ENCODE results near the gene RPP38.

The RPP38 gene

DNA sequence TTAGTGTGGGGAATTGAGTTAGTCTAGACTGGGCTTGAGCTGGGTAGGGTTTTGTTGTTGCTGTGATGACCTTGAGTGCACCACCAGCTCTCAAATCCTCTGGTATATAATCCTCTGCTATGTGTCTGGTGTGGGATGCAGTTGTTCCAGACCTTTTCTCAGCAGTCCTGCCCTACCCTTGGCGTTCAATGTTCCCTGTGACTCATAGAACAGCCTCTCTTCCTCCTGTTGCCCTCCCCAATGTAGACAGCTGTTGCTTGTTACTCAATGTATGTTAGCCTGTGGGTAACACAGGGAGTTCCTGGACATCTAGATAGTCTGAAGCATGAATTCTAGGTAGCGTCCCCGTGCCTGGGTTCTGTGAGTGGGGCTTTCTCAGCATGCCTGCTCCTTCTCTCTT lies 28.4 kb upstream of the RPP38 start:
- H3K4me2 ChIP-seq (ENCODE audit: low read length) = no peak overlapping the region
- no peak overlapping the region for H3K23ac ChIP-seq (ENCODE audit: low read length)
- peaks cover 6% of the 10 kb centered on the region for H3K9me3 ChIP-seq (ENCODE audit: insufficient read depth, low read depth, low read length)
- H3K4me3 ChIP-seq (ENCODE audit: low read depth, low read length) = no peak overlapping the region
- no CpG with 5 or more reads among the region's 3 CpGs for WGBS (ENCODE audit: extremely low coverage, insufficient coverage, insufficient read length)
- no peak overlapping the region for H3K14ac ChIP-seq (ENCODE audit: low read length)
- H3K18ac ChIP-seq (ENCODE audit: low read length) = no peak overlapping the region
- H3K27ac ChIP-seq (ENCODE audit: low read depth, low read length) = no peak overlapping the region
- H3K36me3 ChIP-seq (ENCODE audit: control insufficient read depth in 1 of 2, insufficient read depth in 2 of 2, low read length in 2 of 2) = no peaks in the 10 kb centered on the region
- H4K8ac ChIP-seq (ENCODE audit: low read depth, low read length) = no peak overlapping the region
- H2BK12ac ChIP-seq (ENCODE audit: low read length) = no peak overlapping the region
- H3K79me1 ChIP-seq (ENCODE audit: low read length) = no peaks in the 10 kb centered on the region
- no peak overlapping the region for H2AK5ac ChIP-seq (ENCODE audit: low read length)
- no peaks in the 10 kb centered on the region for H3K79me2 ChIP-seq (ENCODE audit: control insufficient read depth, insufficient read depth, low read length, poor library complexity)
- no peak overlapping the region for H4K12ac ChIP-seq (ENCODE audit: low read depth, low read length)
- no peak overlapping the region for H4K91ac ChIP-seq (ENCODE audit: low read depth, low read length)
- H3K4ac ChIP-seq (ENCODE audit: low read depth, low read length) = no peak overlapping the region
- H3K4me1 ChIP-seq (ENCODE audit: control insufficient read depth in 1 of 2, insufficient read depth in 2 of 2, low read length in 2 of 2) = no peaks in the 10 kb centered on the region
- no peak overlapping the region for H2BK120ac ChIP-seq (ENCODE audit: insufficient read depth, low read length, poor library complexity)
- no peak overlapping the region for H3K9ac ChIP-seq (ENCODE audit: low read length)
- no peak overlapping the region for H2AFZ ChIP-seq (ENCODE audit: insufficient read depth, low read length, poor library complexity)
- no peak for DNase-seq
- no peak overlapping the region for H2BK5ac ChIP-seq (ENCODE audit: low read depth, low read length, poor library complexity)
- H3K27me3 ChIP-seq (ENCODE audit: insufficient read depth, low read length) = no peaks in the 10 kb centered on the region

GRCh38 chr10:15069230-15069629 lies 27.9 kb upstream of the RPP38 start:
- no peaks in the 10 kb centered on the region for H3K79me2 ChIP-seq (ENCODE audit: control insufficient read depth, insufficient read depth, low read length, poor library complexity)
- no peak overlapping the region for H2BK5ac ChIP-seq (ENCODE audit: low read depth, low read length, poor library complexity)
- no peaks in the 10 kb centered on the region for H3K4me1 ChIP-seq (ENCODE audit: control insufficient read depth in 1 of 2, insufficient read depth in 2 of 2, low read length in 2 of 2)
- H3K27me3 ChIP-seq (ENCODE audit: insufficient read depth, low read length) = no peaks in the 10 kb centered on the region
- no peak overlapping the region for H2BK120ac ChIP-seq (ENCODE audit: insufficient read depth, low read length, poor library complexity)
- no peaks in the 10 kb centered on the region for H3K79me1 ChIP-seq (ENCODE audit: low read length)
- no peak overlapping the region for H3K23ac ChIP-seq (ENCODE audit: low read length)
- H3K36me3 ChIP-seq (ENCODE audit: control insufficient read depth in 1 of 2, insufficient read depth in 2 of 2, low read length in 2 of 2) = no peaks in the 10 kb centered on the region
- no peak overlapping the region for H3K4me2 ChIP-seq (ENCODE audit: low read length)
- no peak overlapping the region for H3K14ac ChIP-seq (ENCODE audit: low read length)
- no peak overlapping the region for H3K18ac ChIP-seq (ENCODE audit: low read length)
- no peak overlapping the region for H4K12ac ChIP-seq (ENCODE audit: low read depth, low read length)
- H3K4ac ChIP-seq (ENCODE audit: low read depth, low read length) = no peak overlapping the region
- no peak overlapping the region for H4K8ac ChIP-seq (ENCODE audit: low read depth, low read length)
- H2AK5ac ChIP-seq (ENCODE audit: low read length) = no peak overlapping the region
- H3K9ac ChIP-seq (ENCODE audit: low read length) = no peak overlapping the region
- no peak overlapping the region for H2BK12ac ChIP-seq (ENCODE audit: low read length)
- no peak for DNase-seq
- H3K9me3 ChIP-seq (ENCODE audit: insufficient read depth, low read depth, low read length) = peaks cover 8% of the 10 kb centered on the region
- no CpG with 5 or more reads among the region's 4 CpGs for WGBS (ENCODE audit: extremely low coverage, insufficient coverage, insufficient read length)
- H3K27ac ChIP-seq (ENCODE audit: low read depth, low read length) = no peak overlapping the region
- no peak overlapping the region for H4K91ac ChIP-seq (ENCODE audit: low read depth, low read length)
- H2AFZ ChIP-seq (ENCODE audit: insufficient read depth, low read length, poor library complexity) = no peak overlapping the region
- H3K4me3 ChIP-seq (ENCODE audit: low read depth, low read length) = no peak overlapping the region

- WGBS (ENCODE audit: extremely low coverage, insufficient coverage, insufficient read length) = 100% methylated on average over 1 of the region's 5 CpGs
- no peak for DNase-seq
- no peaks in the 10 kb centered on the region for H3K4me1 ChIP-seq (ENCODE audit: control insufficient read depth in 1 of 2, insufficient read depth in 2 of 2, low read length in 2 of 2)
- no peak overlapping the region for H3K4me3 ChIP-seq (ENCODE audit: low read depth, low read length)
- no peak overlapping the region for H2BK5ac ChIP-seq (ENCODE audit: low read depth, low read length, poor library complexity)
- H3K27ac ChIP-seq (ENCODE audit: low read depth, low read length) = no peak overlapping the region
- no peak overlapping the region for H2AFZ ChIP-seq (ENCODE audit: insufficient read depth, low read length, poor library complexity)
- H4K12ac ChIP-seq (ENCODE audit: low read depth, low read length) = no peak overlapping the region
- no peaks in the 10 kb centered on the region for H3K27me3 ChIP-seq (ENCODE audit: insufficient read depth, low read length)
- no peaks in the 10 kb centered on the region for H3K36me3 ChIP-seq (ENCODE audit: control insufficient read depth in 1 of 2, insufficient read depth in 2 of 2, low read length in 2 of 2)
- no peak overlapping the region for H4K8ac ChIP-seq (ENCODE audit: low read depth, low read length)
- no peak overlapping the region for H3K4me2 ChIP-seq (ENCODE audit: low read length)
- no peaks in the 10 kb centered on the region for H3K79me1 ChIP-seq (ENCODE audit: low read length)
- no peak overlapping the region for H2BK12ac ChIP-seq (ENCODE audit: low read length)
- no peak overlapping the region for H2BK120ac ChIP-seq (ENCODE audit: insufficient read depth, low read length, poor library complexity)
- H3K9ac ChIP-seq (ENCODE audit: low read length) = no peak overlapping the region
- no peak overlapping the region for H3K14ac ChIP-seq (ENCODE audit: low read length)
- no peak overlapping the region for H4K91ac ChIP-seq (ENCODE audit: low read depth, low read length)
- no peak overlapping the region for H3K4ac ChIP-seq (ENCODE audit: low read depth, low read length)
- no peak overlapping the region for H2AK5ac ChIP-seq (ENCODE audit: low read length)
- no peak overlapping the region for H3K18ac ChIP-seq (ENCODE audit: low read length)
- H3K23ac ChIP-seq (ENCODE audit: low read length) = no peak overlapping the region
- no peaks in the 10 kb centered on the region for H3K79me2 ChIP-seq (ENCODE audit: control insufficient read depth, insufficient read depth, low read length, poor library complexity)
- peaks cover 8% of the 10 kb centered on the region for H3K9me3 ChIP-seq (ENCODE audit: insufficient read depth, low read depth, low read length)
Observed at GRCh38 chr10:15072358-15072757, 24.8 kb upstream of the RPP38 start.

GRCh38 chr10:15075421-15075820 lies 21.7 kb upstream of the RPP38 start:
- Histone ChIP-seq H3K4me1 (ENCODE audit: control insufficient read depth in 1 of 2, insufficient read depth in 2 of 2, low read length in 2 of 2) (no peaks in the 10 kb centered on the region), H2BK12ac (ENCODE audit: low read length) (no peak overlapping the region), H3K36me3 (ENCODE audit: control insufficient read depth in 1 of 2, insufficient read depth in 2 of 2, low read length in 2 of 2) (no peaks in the 10 kb centered on the region), H3K4me2 (ENCODE audit: low read length) (no peak overlapping the region), H3K79me2 (ENCODE audit: control insufficient read depth, insufficient read depth, low read length, poor library complexity) (no peaks in the 10 kb centered on the region), H2BK120ac (ENCODE audit: insufficient read depth, low read length, poor library complexity) (no peak overlapping the region), H3K23ac (ENCODE audit: low read length) (no peak overlapping the region), H3K4me3 (ENCODE audit: low read depth, low read length) (no peak overlapping the region), H2AK5ac (ENCODE audit: low read length) (no peak overlapping the region), H3K18ac (ENCODE audit: low read length) (no peak overlapping the region), H3K14ac (ENCODE audit: low read length) (no peak overlapping the region), H4K12ac (ENCODE audit: low read depth, low read length) (no peak overlapping the region), H3K9ac (ENCODE audit: low read length) (no peak overlapping the region), H4K91ac (ENCODE audit: low read depth, low read length) (no peak overlapping the region), H3K4ac (ENCODE audit: low read depth, low read length) (no peak overlapping the region), H2BK5ac (ENCODE audit: low read depth, low read length, poor library complexity) (no peak overlapping the region), H3K9me3 (ENCODE audit: insufficient read depth, low read depth, low read length) (peaks cover 6% of the 10 kb centered on the region), H3K27ac (ENCODE audit: low read depth, low read length) (no peak overlapping the region), H3K79me1 (ENCODE audit: low read length) (no peaks in the 10 kb centered on the region), H3K27me3 (ENCODE audit: insufficient read depth, low read length) (no peaks in the 10 kb centered on the region), H4K8ac (ENCODE audit: low read depth, low read length) (no peak overlapping the region), H2AFZ (ENCODE audit: insufficient read depth, low read length, poor library complexity) (no peak overlapping the region)
- no CpG with 5 or more reads among the region's 3 CpGs for WGBS (ENCODE audit: extremely low coverage, insufficient coverage, insufficient read length)
- no peak for DNase-seq

Measured in trophoblast cell (in vitro differentiated cells and primary cell).